GM13977 (cell line): ENCODE data around the gene NXPH2.

Experiments used
- DNase-seq: peaks from one replicate; pipeline ENCODE4 v3.0.0; 2012; ENCODE audit warnings: low spot score
- CTCF ChIP-seq: IDR thresholded peaks from 2 replicates; pipeline ENCODE4 v1.5.1; 2012; ENCODE audit warnings: mild to moderate bottlenecking, control low read depth; ENCODE audit not compliant: insufficient read depth; ENCODE audit errors: extremely low read depth, missing control alignments
- in situ Hi-C: fragments of 300-500 bp; cut with MboI; formaldehyde crosslinking; loops from one replicate; pipeline ENCODE4 v1.12.0; 2022; ENCODE audit warnings: low sequenced_read_pairs, low pct_unique_long_range_greater_than_20kb, mixed read lengths, inconsistent platforms; ENCODE audit not compliant: unreplicated experiment

NXPH2 gene

GRCh38 chr2:138622613-138623012 lies 157.6 kb downstream of the NXPH2 start:
- in situ Hi-C loops: no loop called here
- no peak for TF ChIP-seq CTCF
- DNase-seq: no peak

- in situ Hi-C loops: no loop called here
- no peak for TF ChIP-seq CTCF
- no peak for DNase-seq
Measured at GRCh38 chr2:138621139-138621538, 159.1 kb downstream of the NXPH2 start.

- in situ Hi-C loops: no loop called here
- TF ChIP-seq CTCF: no peak
- DNase-seq: no peak
Measured at GRCh38 chr2:138620431-138620830, 159.8 kb downstream of the NXPH2 start.
